ENCODE results near the gene IRF7.

DNA sequence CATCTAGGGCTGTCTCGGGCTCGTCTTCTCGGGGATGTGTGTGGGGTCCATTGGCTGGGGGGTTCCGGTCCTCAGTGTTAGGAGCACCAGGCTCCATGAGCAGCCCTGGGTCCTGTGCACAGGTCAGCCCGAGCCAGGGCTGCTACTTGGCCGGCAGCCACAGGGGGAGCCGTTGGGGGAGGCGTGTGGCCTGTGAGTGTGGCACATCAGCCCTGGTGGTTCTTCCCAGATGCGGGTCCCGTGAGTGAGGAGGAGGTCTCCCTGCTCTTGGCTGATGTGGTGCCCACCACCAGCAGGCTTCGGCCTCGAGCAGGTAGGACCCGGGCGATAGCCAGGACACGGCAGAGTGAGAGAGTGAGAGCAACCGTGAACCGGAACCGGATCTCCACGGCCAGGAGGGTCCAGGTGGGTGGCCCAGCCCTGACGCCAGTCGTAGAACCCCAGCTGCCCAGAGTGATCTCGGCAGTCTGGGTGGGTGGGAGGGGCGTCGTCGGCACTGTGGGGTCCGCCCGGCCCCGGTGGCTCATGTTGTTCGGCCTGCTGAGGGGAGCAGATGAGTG, 18.5 kb downstream of the IRF7 start:
- no peak for TF ChIP-seq CTCF (IDR thresholded peaks at IDR 0.05)
- no peak for TF ChIP-seq POLR2A (IDR thresholded peaks at IDR 0.05)
- TF ChIP-seq EP300 (IDR thresholded peaks at IDR 0.05), result no peak
- no peak for TF ChIP-seq POLR2AphosphoS5 (IDR thresholded peaks at IDR 0.05)
